IMR-90 (cell line): Measurements from ENCODE around the gene TMC4.
"Not testable (repeated sequence)": the region's sequence is repeated elsewhere in the genome, so short reads cannot be mapped to it uniquely, and the experiment has no call there.

Experiments
- BHLHE40 ChIP-seq: fragments of 150-350 bp; IDR thresholded peaks from 2 replicates; pipeline ENCODE4 v1.6.1; 2016; ENCODE audit warnings: mild to moderate bottlenecking, low read depth, low read length
- CEBPB ChIP-seq: IDR thresholded peaks from 2 replicates; pipeline ENCODE4 v1.6.1; 2012; ENCODE audit warnings: low read depth, low read length, improper control_type of control experiment
- CHD1 ChIP-seq: IDR thresholded peaks from 2 replicates; pipeline ENCODE4 v1.6.1; 2012; ENCODE audit warnings: low read depth, low read length, improper control_type of control experiment
- FOS ChIP-seq: fragments of 150-350 bp; IDR thresholded peaks from 2 replicates; pipeline ENCODE4 v1.6.1; 2016; ENCODE audit warnings: low read depth, low read length
- MAFK ChIP-seq: IDR thresholded peaks from 2 replicates; pipeline ENCODE4 v1.6.1; 2012; ENCODE audit warnings: low read depth, low read length, improper control_type of control experiment
- MXI1 ChIP-seq: IDR thresholded peaks from 2 replicates; pipeline ENCODE4 v1.6.1; 2012; ENCODE audit warnings: low read depth, mild to moderate bottlenecking, low read length, moderate library complexity, borderline replicate concordance
- POLR2A ChIP-seq: IDR thresholded peaks from 2 replicates; pipeline ENCODE4 v1.6.1; 2012; ENCODE audit warnings: mild to moderate bottlenecking, low read depth, low read length
- RAD21 ChIP-seq: IDR thresholded peaks from 2 replicates; pipeline ENCODE4 v1.6.1; 2012; ENCODE audit warnings: low read length, improper control_type of control experiment
- RCOR1 ChIP-seq: IDR thresholded peaks from 2 replicates; pipeline ENCODE4 v1.6.1; 2012; ENCODE audit warnings: mild to moderate bottlenecking, low read length, improper control_type of control experiment; ENCODE audit not compliant: insufficient replicate concordance
- RFX5 ChIP-seq: IDR thresholded peaks from 2 replicates; pipeline ENCODE4 v1.8.0; 2012; ENCODE audit warnings: low read depth, mild to moderate bottlenecking, low read length, moderate library complexity
- SMC3 ChIP-seq: fragments of 150-350 bp; IDR thresholded peaks from 2 replicates; pipeline ENCODE4 v1.6.1; 2016; ENCODE audit warnings: low read depth, mild to moderate bottlenecking, antibody characterized with exemption, low read length, moderate library complexity
- TF ChIP-seq, protein P1 (sequence below): fragments of 150-350 bp; IDR thresholded peaks from 2 replicates; pipeline ENCODE4 v1.6.1; 2017; ENCODE audit warnings: mild to moderate bottlenecking, antibody characterized with exemption, low read length, low read depth
- TF ChIP-seq, protein P2 (sequence below): conservative IDR thresholded peaks from 2 replicates; pipeline ENCODE4 v1.5.1; 2012; ENCODE audit warnings: mild to moderate bottlenecking, low read depth, low read length, improper control_type of control experiment
- TF ChIP-seq, protein P3 (sequence below): fragments of 150-350 bp; IDR thresholded peaks from 2 replicates; pipeline ENCODE4 v1.6.1; 2016; ENCODE audit warnings: low read depth, mild to moderate bottlenecking, low read length, moderate library complexity, borderline replicate concordance

DNA sequence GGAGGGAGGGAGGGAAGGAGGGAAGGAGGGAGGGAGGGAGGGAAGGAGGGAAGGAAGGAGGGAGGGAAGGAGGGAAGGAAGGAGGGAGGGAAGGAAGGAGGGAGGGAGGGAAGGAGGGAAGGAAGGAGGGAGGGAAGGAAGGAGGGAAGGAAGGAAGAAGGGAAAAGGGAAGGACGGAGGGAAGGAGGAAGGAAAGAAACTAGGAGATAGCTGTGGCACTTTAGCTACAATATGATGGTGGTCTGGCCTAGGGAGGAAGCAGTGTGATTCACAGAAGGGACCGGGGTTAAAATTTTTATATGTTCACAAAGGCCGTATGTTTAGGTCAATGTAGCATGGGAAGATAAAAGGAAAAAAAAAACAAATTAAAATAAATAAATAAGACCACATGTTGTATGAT is 8.9 kb upstream of the TMC4 start:
- TF ChIP-seq, protein P1, sequence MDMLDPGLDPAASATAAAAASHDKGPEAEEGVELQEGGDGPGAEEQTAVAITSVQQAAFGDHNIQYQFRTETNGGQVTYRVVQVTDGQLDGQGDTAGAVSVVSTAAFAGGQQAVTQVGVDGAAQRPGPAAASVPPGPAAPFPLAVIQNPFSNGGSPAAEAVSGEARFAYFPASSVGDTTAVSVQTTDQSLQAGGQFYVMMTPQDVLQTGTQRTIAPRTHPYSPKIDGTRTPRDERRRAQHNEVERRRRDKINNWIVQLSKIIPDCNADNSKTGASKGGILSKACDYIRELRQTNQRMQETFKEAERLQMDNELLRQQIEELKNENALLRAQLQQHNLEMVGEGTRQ = not testable (repeated sequence)
- TF ChIP-seq, protein P2, sequence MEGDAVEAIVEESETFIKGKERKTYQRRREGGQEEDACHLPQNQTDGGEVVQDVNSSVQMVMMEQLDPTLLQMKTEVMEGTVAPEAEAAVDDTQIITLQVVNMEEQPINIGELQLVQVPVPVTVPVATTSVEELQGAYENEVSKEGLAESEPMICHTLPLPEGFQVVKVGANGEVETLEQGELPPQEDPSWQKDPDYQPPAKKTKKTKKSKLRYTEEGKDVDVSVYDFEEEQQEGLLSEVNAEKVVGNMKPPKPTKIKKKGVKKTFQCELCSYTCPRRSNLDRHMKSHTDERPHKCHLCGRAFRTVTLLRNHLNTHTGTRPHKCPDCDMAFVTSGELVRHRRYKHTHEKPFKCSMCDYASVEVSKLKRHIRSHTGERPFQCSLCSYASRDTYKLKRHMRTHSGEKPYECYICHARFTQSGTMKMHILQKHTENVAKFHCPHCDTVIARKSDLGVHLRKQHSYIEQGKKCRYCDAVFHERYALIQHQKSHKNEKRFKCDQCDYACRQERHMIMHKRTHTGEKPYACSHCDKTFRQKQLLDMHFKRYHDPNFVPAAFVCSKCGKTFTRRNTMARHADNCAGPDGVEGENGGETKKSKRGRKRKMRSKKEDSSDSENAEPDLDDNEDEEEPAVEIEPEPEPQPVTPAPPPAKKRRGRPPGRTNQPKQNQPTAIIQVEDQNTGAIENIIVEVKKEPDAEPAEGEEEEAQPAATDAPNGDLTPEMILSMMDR = not testable (repeated sequence)
- TF ChIP-seq, protein P3, sequence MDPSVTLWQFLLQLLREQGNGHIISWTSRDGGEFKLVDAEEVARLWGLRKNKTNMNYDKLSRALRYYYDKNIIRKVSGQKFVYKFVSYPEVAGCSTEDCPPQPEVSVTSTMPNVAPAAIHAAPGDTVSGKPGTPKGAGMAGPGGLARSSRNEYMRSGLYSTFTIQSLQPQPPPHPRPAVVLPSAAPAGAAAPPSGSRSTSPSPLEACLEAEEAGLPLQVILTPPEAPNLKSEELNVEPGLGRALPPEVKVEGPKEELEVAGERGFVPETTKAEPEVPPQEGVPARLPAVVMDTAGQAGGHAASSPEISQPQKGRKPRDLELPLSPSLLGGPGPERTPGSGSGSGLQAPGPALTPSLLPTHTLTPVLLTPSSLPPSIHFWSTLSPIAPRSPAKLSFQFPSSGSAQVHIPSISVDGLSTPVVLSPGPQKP = not testable (repeated sequence)
- not testable (repeated sequence) for TF ChIP-seq BHLHE40, RAD21, MAFK, RFX5, MXI1, POLR2A, SMC3, CHD1, CEBPB, FOS, RCOR1
